Measurements from ENCODE around the gene HS2ST1. TPM values are rescaled to one million over a fixed set of nuclear protein-coding genes. Genes with fewer than 3 reads are reported as not detected.

Gene HS2ST1
- total RNA-seq, 6 experiments from 2014 or later: 9.9 to 17.2 (median 13.7) TPM

DNA sequence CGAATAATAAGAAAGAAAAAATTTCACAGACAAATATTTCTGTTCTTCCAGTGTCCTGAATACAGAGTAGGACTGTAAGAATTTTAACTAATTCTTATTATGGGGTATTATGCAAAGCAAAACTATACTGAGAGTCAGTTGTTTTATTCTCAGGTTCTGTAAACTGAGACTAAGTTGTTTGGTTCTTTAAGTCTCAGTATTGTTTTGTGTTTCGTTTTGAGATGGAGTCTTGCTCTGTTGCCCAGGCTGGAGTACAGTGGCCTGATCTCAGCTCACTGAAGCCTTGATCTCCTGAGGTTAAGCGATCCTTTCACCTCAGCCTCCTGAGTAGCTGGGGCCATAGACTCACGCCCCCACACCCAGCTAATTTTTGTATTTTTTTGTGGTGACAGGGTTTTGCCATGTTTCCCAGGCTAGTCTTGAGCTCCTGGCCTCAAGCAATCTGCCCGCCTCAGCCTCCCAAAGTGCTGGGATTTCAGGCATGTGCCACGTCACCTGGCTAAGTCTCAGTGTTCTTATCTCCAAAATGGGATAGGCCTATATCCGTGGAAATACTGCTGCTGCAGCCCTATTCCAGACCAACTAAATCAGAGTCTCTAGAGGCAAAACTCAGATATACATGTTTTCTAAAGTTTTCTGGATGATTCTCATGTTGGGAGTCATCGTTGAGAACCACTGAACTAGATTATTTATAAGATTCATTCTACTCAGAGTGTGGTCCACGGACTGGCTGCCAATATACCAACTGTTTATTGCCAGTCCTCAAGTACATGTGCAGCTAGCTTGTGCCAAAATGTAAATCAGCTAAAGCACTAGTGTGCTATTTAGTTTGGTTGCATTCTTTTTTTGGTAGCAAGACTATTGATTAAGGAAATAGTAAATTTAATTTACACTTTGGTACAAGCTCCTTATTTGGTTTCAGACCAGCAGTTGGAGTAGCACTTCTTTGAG, 116.6 kb downstream of the HS2ST1 start:
- ATAC-seq: no peak

GRCh38 chr1:87034351-87034750, 119.9 kb downstream of the HS2ST1 start:
- no peak for TF ChIP-seq CTCF (IDR thresholded peaks at IDR 0.05)
- no peak for TF ChIP-seq POLR2A (IDR thresholded peaks at IDR 0.05)
- DNase-seq (no peak), ATAC-seq (no peak)
- Histone ChIP-seq H3K4me3 (no peak overlapping the region), H3K4me1 (no peaks in the 10 kb centered on the region), H3K27me3 (no peaks in the 10 kb centered on the region), H3K36me3 (no peaks in the 10 kb centered on the region), H3K9me3 (no peaks in the 10 kb centered on the region), H3K27ac (no peak overlapping the region)
- 85% methylated on average over 2 of the region's 2 CpGs for WGBS (ENCODE audit: insufficient coverage, low coverage, low lambda C conversion rate, missing lambda C conversion rate)
- intact Hi-C loops (cut with DNase I): no loop called here

More for the DNA sequence above, 116.6 kb downstream of the HS2ST1 start:
- no peak for TF ChIP-seq POLR2A (IDR thresholded peaks at IDR 0.05)
- no peak for TF ChIP-seq CTCF (IDR thresholded peaks at IDR 0.05)
- Histone ChIP-seq H3K9me3 (no peaks in the 10 kb centered on the region), H3K4me3 (no peak overlapping the region), H3K4me1 (no peaks in the 10 kb centered on the region), H3K36me3 (no peaks in the 10 kb centered on the region), H3K27me3 (no peaks in the 10 kb centered on the region), H3K27ac (no peak overlapping the region)
- intact Hi-C loops (cut with DNase I): no loop called here
- no peak for DNase-seq
- 93% methylated on average over 8 of the region's 9 CpGs for WGBS (ENCODE audit: insufficient coverage, low coverage, low lambda C conversion rate, missing lambda C conversion rate)

- DNase-seq: no peak
- H3K36me3 ChIP-seq: no peaks in the 10 kb centered on the region
- no peak for ATAC-seq
- no peaks in the 10 kb centered on the region for H3K9me3 ChIP-seq
- WGBS (ENCODE audit: insufficient coverage, low coverage, low lambda C conversion rate, missing lambda C conversion rate): 96% methylated on average over 3 of the region's 3 CpGs
- TF ChIP-seq CTCF (IDR thresholded peaks at IDR 0.05) (no peak), POLR2A (IDR thresholded peaks at IDR 0.05) (no peak)
- H3K27me3 ChIP-seq: no peaks in the 10 kb centered on the region
- no peak overlapping the region for H3K27ac ChIP-seq
- intact Hi-C loops (cut with DNase I): no loop called here
- no peak overlapping the region for H3K4me3 ChIP-seq
- no peaks in the 10 kb centered on the region for H3K4me1 ChIP-seq
These were observed 124.7 kb downstream of the HS2ST1 start for GRCh38 chr1:87039096-87039495.

GRCh38 chr1:87042111-87042811, 127.8 kb downstream of the HS2ST1 start:
- H3K27ac ChIP-seq: no peak overlapping the region
- H3K4me1 ChIP-seq: no peaks in the 10 kb centered on the region
- TF ChIP-seq CTCF (IDR thresholded peaks at IDR 0.05) (no peak), POLR2A (IDR thresholded peaks at IDR 0.05) (no peak)
- intact Hi-C loops (cut with DNase I): no loop called here
- no peak for DNase-seq
- no peaks in the 10 kb centered on the region for H3K27me3 ChIP-seq
- ATAC-seq: no peak
- WGBS (ENCODE audit: insufficient coverage, low coverage, low lambda C conversion rate, missing lambda C conversion rate): 73% methylated on average over 4 of the region's 4 CpGs
- H3K4me3 ChIP-seq: no peak overlapping the region
- no peaks in the 10 kb centered on the region for H3K36me3 ChIP-seq
- H3K9me3 ChIP-seq: no peaks in the 10 kb centered on the region
